K562 (cell line): ENCODE measurements around the gene STX12. TPM values are rescaled to one million over a fixed set of nuclear protein-coding genes. Genes with fewer than 3 reads are reported as not detected.

Experiments used
- ATAC-seq: fragments of 200-7000 bp; cut with Tn5 transposase; 3 replicates; pipeline ENCODE4 v1.9.1; 2020; ENCODE audit warnings: moderate library complexity
- BruUV-seq: library from RNA; stranded (reverse); fragments of 400-500 nt; replicated peaks from 2 replicates; lab custom pipeline; 2021; lab: Mats Ljungman, UMichigan
- CTCF ChIA-PET: fragments of 300-600 bp; formaldehyde crosslinking; extraction: SDS; loops from one replicate; lab custom pipeline; 2021; ENCODE audit warnings: low intra/inter-chr PET ratio; lab: Yijun Ruan, JAX
- POLR2A ChIA-PET: fragments of 300-600, 350-650 bp; sonication (Branson Sonifier 250); formaldehyde crosslinking; extraction: SDS; loops from one replicate; lab custom pipeline; 2021; ENCODE audit warnings: antibody characterized with exemption, inconsistent platforms; lab: Yijun Ruan, JAX
- DNase-seq, 4 experiments: peaks; one replicate each; pipeline versions ENCODE4 v3.0.0 to v3.0.0-alpha.2; 2011 to 2018; ENCODE audit warnings: low spot score in 3 of 4, mixed read lengths in 3 of 4; ENCODE audit errors: extremely low read depth in 1 of 4
- FAIRE-seq: peaks from 2 replicates; lab custom pipeline; 2011; peaks lifted over from hg19 to GRCh38; lab: Jason Lieb, UNC
- H2AFZ ChIP-seq: 2 replicates; pipeline ENCODE4 v1.6.0; 2011; ENCODE audit warnings: low read depth, low read length, control low read depth, inconsistent platforms
- H3K27ac ChIP-seq: fragments of 200-600 bp; 3 replicates; pipeline ENCODE4 v1.8.0; 2011; ENCODE audit warnings: low read depth, mild to moderate bottlenecking, control low read depth, inconsistent platforms, low read length, moderate library complexity, mixed read lengths; ENCODE audit errors: extremely low read depth
- H3K27me3 ChIP-seq, 2 experiments: fragments of 300-600 bp in 1 of 2; 2 replicates in 1 of 2; 3 replicates in 1 of 2; pipeline versions ENCODE4 v1.6.0 to v1.8.0; 2011; ENCODE audit warnings: inconsistent platforms in 2 of 2, low read length in 2 of 2, mild to moderate bottlenecking in 1 of 2, mixed read lengths in 1 of 2, moderate library complexity in 1 of 2; ENCODE audit not compliant: control insufficient read depth in 2 of 2, insufficient read depth in 2 of 2
- H3K36me3 ChIP-seq: fragments of 300-600 bp; 3 replicates; pipeline ENCODE4 v1.8.0; 2011; ENCODE audit warnings: mild to moderate bottlenecking, low read length, inconsistent platforms; ENCODE audit not compliant: control insufficient read depth, insufficient read depth
- H3K4me1 ChIP-seq, 2 experiments: fragments of 200-600 bp in 1 of 2; replicated peaks in 1 of 2; 2 replicates in 1 of 2; 3 replicates in 1 of 2; pipeline versions ENCODE4 v1.5.1 to v1.8.0; 2011; ENCODE audit warnings: inconsistent platforms in 2 of 2, low read length in 2 of 2, mild to moderate bottlenecking in 1 of 2, mixed read lengths in 1 of 2, moderate library complexity in 1 of 2; ENCODE audit not compliant: control insufficient read depth in 2 of 2, insufficient read depth in 2 of 2
- H3K4me2 ChIP-seq: 2 replicates; pipeline ENCODE4 v1.6.1; 2011; ENCODE audit warnings: low read length, control low read depth, inconsistent platforms, mixed read lengths; ENCODE audit not compliant: insufficient read depth
- H3K4me3 ChIP-seq: fragments of 200-600 bp; sonication (generic), shearing (Covaris generic); 2 replicates; pipeline ENCODE4 v1.5.1; 2016; ENCODE audit warnings: control low read depth, inconsistent platforms
- H3K79me2 ChIP-seq: fragments of 200-600 bp; 3 replicates; pipeline ENCODE4 v1.8.0; 2011; ENCODE audit warnings: low read length, inconsistent platforms; ENCODE audit not compliant: control insufficient read depth, insufficient read depth
- H3K9ac ChIP-seq, 2 experiments: 2 replicates each; pipeline versions ENCODE4 v1.6.0 to v1.6.1; 2011; ENCODE audit warnings: low read depth in 2 of 2, low read length in 2 of 2, control low read depth in 1 of 2, inconsistent platforms in 1 of 2, mild to moderate bottlenecking in 1 of 2, mixed read lengths in 1 of 2; ENCODE audit not compliant: insufficient read depth in 1 of 2
- H3K9me1 ChIP-seq: one replicate; pipeline ENCODE4 v1.6.0; 2011; ENCODE audit warnings: inconsistent platforms, mild to moderate bottlenecking, low read length, moderate library complexity; ENCODE audit not compliant: control insufficient read depth, insufficient read depth
- H3K9me3 ChIP-seq: replicated peaks from 2 replicates; pipeline ENCODE4 v1.5.1; 2011; ENCODE audit warnings: low read depth, low read length, inconsistent platforms; ENCODE audit not compliant: control insufficient read depth, insufficient read depth
- H4K20me1 ChIP-seq: replicated peaks from 2 replicates; pipeline ENCODE4 v1.6.1; 2011; ENCODE audit warnings: low read length, inconsistent platforms, mixed read lengths; ENCODE audit not compliant: control insufficient read depth, insufficient read depth
- IFI16 ChIP-seq: fragments of 250-450 bp; sonication (Bioruptor Pico); IDR thresholded peaks from 2 replicates; pipeline ENCODE4 v2.1.2; 2022; ENCODE audit warnings: mild to moderate bottlenecking, inconsistent platforms
- MBD1 ChIP-seq: fragments of 250-450 bp; sonication (Bioruptor Pico); IDR thresholded peaks from 2 replicates; pipeline ENCODE4 v1.8.0; 2022; ENCODE audit warnings: inconsistent platforms
- ZNF121 ChIP-seq: sonication (generic); formaldehyde crosslinking; conservative IDR thresholded peaks from 2 replicates; pipeline ENCODE4 v1.8.0; 2022; ENCODE audit warnings: missing genetic modification reagents
- ZNF609 ChIP-seq: sonication (generic); formaldehyde crosslinking; IDR thresholded peaks from 2 replicates; pipeline ENCODE4 v1.8.1; 2023; ENCODE audit warnings: missing genetic modification reagents, mild to moderate bottlenecking, borderline replicate concordance
- WGBS: fragments of 100-300 bp; shearing (Covaris generic); methylation state at CpG from one replicate; pipeline ENCODE4 v1.1.6; 2016; ENCODE audit warnings: low coverage, mixed read lengths; ENCODE audit not compliant: insufficient coverage; ENCODE audit errors: missing lambda C conversion rate; 5-methylcytosine and 5-hydroxymethylcytosine counted together
- in situ Hi-C: fragments of 300-500 bp; cut with MboI; formaldehyde crosslinking; loops from 4 replicates; pipeline ENCODE4 v1.15.0; 2018; ENCODE audit warnings: inconsistent platforms, mixed read lengths
- intact Hi-C: fragments of 100-400 bp; cut with micrococcal nuclease; formaldehyde crosslinking; loops from 2 replicates; pipeline ENCODE4 v1.14.2; 2022
- polyA plus RNA-seq, 8 experiments: library from polyadenylated mRNA; depleted of rRNA in 4 of 8; stranded (reverse) in 5 of 8; unstranded in 3 of 8; fragments of >200 nt; fragmentation: Nextera tagmentation in 2 of 8; fragmentation: Illumina TruSeq in 1 of 8; extraction: Ambion mirVana in 2 of 8; extraction: Trizol in 1 of 8; gene quantifications; 2 replicates each; pipeline versions ENCODE4 v1.2.1 to v1.2.3, GENCODE V29; 2011 to 2014; ENCODE audit warnings: inconsistent platforms in 1 of 8, missing spikeins in 1 of 8
- total RNA-seq, 7 experiments: library from RNA; depleted of rRNA in 6 of 7; stranded (reverse); fragments of >200 nt in 6 of 7; fragmentation: Illumina TruSeq in 2 of 7; extraction: Trizol in 2 of 7; gene quantifications; 2 replicates each; pipeline versions ENCODE4 v1.2.1 to v1.2.3, GENCODE V29; 2011 to 2021; ENCODE audit warnings: low replicate concordance in 1 of 7
- TF ChIP-seq, protein P1 (sequence below): fragments of 250-450 bp; sonication (Bioruptor Pico); IDR thresholded peaks from 2 replicates; pipeline ENCODE4 v1.4.0; 2020; ENCODE audit warnings: borderline replicate concordance
- TF ChIP-seq, protein P2 (sequence below): fragments of 250-450 bp; sonication (Bioruptor Pico); IDR thresholded peaks from 2 replicates; pipeline ENCODE4 v1.8.0; 2021; ENCODE audit warnings: moderate library complexity, mild to moderate bottlenecking, inconsistent platforms

Gene STX12
- total and polyA plus RNA-seq, 9 of the 15 experiments (the other 6 are each of a cell fraction or from before 2014, with no cell fraction given): 16.9 to 31.3 (median 25.7) TPM

DNA sequence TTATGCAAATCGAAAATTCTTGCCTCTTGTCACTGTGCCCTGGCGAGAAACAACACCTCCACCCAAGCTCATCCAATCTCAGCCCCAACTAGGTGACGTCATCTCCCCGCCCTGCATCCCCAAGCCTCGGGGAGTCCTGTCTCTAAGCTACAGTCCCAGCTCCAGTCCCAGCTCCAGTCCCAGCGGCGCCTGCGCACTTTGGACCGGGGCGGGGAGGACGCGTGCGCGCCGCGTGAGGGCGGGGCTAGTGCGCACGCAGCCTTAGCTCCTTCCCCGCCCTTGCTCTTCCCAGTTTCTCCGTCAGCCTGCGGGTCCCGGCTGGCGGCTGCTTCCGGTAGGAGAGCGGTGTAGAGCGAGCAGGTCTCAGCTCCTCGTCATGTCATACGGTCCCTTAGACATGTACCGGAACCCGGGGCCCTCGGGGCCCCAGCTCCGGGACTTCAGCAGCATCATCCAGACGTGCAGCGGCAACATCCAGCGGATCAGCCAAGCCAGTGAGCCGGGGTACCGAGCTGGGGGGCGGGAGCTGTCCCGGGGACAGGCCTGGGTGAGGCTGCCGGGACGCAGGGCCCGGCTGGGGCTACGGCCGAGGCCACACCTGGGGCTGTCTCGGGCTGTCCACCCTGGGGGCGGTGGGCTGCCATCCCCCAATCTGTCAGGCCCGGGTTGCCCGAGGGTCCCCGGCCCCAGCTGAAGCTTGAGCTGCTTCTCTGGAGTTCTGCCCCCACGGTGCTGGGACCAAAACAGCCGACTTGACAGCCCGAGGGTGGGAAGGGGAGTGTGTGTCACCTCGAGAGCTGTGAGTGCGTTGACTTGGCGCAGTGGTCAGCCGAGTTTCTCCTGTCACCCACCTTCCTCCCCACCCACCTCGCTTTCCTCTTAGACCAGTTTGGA, at the start of gene STX12 (continued):
- TF ChIP-seq, protein P1, sequence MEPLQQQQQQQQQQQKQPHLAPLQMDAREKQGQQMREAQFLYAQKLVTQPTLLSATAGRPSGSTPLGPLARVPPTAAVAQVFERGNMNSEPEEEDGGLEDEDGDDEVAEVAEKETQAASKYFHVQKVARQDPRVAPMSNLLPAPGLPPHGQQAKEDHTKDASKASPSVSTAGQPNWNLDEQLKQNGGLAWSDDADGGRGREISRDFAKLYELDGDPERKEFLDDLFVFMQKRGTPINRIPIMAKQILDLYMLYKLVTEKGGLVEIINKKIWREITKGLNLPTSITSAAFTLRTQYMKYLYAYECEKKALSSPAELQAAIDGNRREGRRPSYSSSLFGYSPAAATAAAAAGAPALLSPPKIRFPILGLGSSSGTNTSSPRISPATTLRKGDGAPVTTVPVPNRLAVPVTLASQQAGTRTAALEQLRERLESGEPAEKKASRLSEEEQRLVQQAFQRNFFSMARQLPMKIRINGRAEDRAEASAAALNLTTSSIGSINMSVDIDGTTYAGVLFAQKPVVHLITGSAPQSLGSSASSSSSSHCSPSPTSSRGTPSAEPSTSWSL (CRISPR knock-in tag): no peak
- TF ChIP-seq, protein P2, sequence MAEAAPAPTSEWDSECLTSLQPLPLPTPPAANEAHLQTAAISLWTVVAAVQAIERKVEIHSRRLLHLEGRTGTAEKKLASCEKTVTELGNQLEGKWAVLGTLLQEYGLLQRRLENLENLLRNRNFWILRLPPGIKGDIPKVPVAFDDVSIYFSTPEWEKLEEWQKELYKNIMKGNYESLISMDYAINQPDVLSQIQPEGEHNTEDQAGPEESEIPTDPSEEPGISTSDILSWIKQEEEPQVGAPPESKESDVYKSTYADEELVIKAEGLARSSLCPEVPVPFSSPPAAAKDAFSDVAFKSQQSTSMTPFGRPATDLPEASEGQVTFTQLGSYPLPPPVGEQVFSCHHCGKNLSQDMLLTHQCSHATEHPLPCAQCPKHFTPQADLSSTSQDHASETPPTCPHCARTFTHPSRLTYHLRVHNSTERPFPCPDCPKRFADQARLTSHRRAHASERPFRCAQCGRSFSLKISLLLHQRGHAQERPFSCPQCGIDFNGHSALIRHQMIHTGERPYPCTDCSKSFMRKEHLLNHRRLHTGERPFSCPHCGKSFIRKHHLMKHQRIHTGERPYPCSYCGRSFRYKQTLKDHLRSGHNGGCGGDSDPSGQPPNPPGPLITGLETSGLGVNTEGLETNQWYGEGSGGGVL (CRISPR knock-in tag): no peak
- TF ChIP-seq, all 486 proteins: peak for 136

DNA sequence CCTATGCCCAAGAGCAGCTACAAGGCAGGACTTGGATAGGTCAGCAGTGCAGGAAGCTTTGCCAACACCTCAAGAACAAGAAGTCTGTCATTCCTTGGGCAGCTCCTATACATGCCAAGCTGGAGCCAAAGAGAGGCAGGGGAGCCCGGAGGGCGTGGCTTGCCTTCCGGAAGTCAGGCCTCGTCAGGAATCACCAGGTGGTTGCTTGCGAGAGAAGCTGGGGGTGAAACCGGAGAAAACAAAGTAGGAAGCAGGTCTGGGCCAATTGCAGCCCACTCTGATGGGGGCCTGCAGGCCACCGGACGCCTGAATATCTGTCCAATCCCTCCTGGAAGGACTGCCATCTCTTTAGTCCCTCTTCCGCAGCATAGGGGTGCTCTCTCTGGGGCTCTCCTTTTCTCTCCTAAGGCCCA, 48.1 kb upstream of the STX12 start:
- ATAC-seq (no peak), FAIRE-seq (no peak), DNase-seq (peak in 3 of 4 experiments; percentile 21 to 32 (median 32))
- Histone ChIP-seq H3K36me3 (peaks cover 6% of the 10 kb centered on the region; the same call in 1 of the 3 replicates), H2AFZ (peak overlapping the region; percentile 98), H3K4me3 (0 out of 2 replicates have a peak overlapping the region, but pooled peaks have one; percentile 16), H3K4me1 (peaks cover 13 to 18% of the 10 kb centered on the region in 2 experiments; a peak in 4 of 5 replicates), H3K79me2 (peaks cover 6% of the 10 kb centered on the region; the same call in 1 of the 3 replicates), H4K20me1 (no peaks in the 10 kb centered on the region), H3K9me3 (no peaks in the 10 kb centered on the region), H3K9ac (peak overlapping the region; percentile 39 to 59), H3K27ac (peak overlapping the region; percentile 72), H3K27me3 (no peaks in the 10 kb centered on the region), H3K4me2 (peak overlapping the region; percentile 72), H3K9me1 (no peaks in the 10 kb centered on the region)
- BruUV-seq: TSS peak; percentile 90
- ChIA-PET POLR2A (interaction anchor here (0.5 to 1.4 kb wide), 14 partner anchors 10 to 1163 kb away, joined by 3 to 13 read pairs (median 4); partner anchors contain the start of genes SLC9A1 and STX12), CTCF (interaction anchor here (0.5 to 0.6 kb wide), 2 partner anchors 104 to 255 kb away, joined by 3 read pairs; no protein-coding TSS in a partner anchor)
- WGBS: 87% methylated on average over 9 of the region's 9 CpGs
- in situ Hi-C loops (no loop called here), intact Hi-C loops (loop anchor here (1.0 kb wide), 1 partner anchor 53 kb away; the partner anchor contains the start of gene IFI6)
- TF ChIP-seq ZNF609 (CRISPR knock-in tag) (0 out of 2 replicates have a peak, but pooled peaks have one; percentile 7), ZNF121 (CRISPR knock-in tag) (no peak), IFI16 (CRISPR knock-in tag) (no peak), MBD1 (CRISPR knock-in tag) (peak; percentile 81; the same call in 1 of the 2 replicates)
